MG63 (cell line): ENCODE data around the gene DUS1L. TPM values are rescaled to one million over a fixed set of nuclear protein-coding genes. Genes with fewer than 3 reads are reported as not detected.

Experiments
- DNase-seq: peaks from one replicate; pipeline ENCODE4 v3.0.0-alpha.2; 2020
- H3K27me3 ChIP-seq: fragments of 250-450 bp; sonication (Bioruptor Pico); 2 replicates; pipeline ENCODE4 v1.5.1; 2020; ENCODE audit warnings: mild to moderate bottlenecking, moderate library complexity
- H3K36me3 ChIP-seq: fragments of 250-450 bp; sonication (Bioruptor Pico); 2 replicates; pipeline ENCODE4 v1.5.1; 2020; ENCODE audit warnings: mild to moderate bottlenecking, moderate library complexity
- H3K4me3 ChIP-seq: fragments of 250-450 bp; sonication (Bioruptor Pico); 2 replicates; pipeline ENCODE4 v1.5.1; 2020; ENCODE audit warnings: mild to moderate bottlenecking, moderate library complexity
- H3K9me3 ChIP-seq: fragments of 250-450 bp; sonication (Bioruptor Pico); 2 replicates; pipeline ENCODE4 v1.5.1; 2020; ENCODE audit warnings: mild to moderate bottlenecking, moderate library complexity
- total RNA-seq: library from RNA; depleted of rRNA; stranded (reverse); fragments of >200 nt; shearing (Covaris generic); gene quantifications from 2 replicates; pipeline ENCODE4 v1.2.3, GENCODE V29; 2014; ENCODE audit warnings: low replicate concordance

Gene DUS1L
- total RNA-seq, 1 experiment from 2014 or later: 104 TPM

DNA sequence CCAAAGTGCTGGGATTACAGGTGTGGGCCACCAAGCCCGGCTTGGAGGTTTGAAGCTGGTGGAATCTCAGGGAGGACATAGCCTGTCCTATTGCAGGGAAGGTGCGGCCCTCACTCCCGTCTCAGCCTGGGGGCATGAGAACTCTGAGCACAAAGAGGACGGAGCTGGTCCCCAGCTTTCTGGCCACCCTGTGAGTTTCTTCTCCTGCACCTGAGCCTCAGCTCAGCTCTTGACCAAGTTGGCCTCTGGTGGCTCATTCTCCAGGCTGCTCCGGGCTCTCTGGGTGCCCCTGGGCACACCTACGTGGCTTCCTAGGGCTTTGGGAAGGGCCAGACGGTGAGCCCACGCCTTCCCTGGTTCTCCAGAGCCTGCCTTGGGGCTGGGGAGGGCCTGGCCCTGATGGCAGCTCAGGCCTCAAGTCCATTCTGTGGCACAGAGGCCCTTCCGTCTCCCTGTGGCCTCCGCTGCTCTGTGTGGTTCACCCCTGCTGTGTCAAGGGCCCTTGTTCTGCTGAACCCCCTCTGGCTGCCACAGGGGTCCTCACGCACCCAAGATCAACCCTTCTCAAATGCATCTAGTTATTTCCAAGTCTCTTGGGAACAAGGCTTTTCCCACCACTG lies 39.3 kb upstream of the DUS1L start:
- DNase-seq: no peak
- H3K4me3 ChIP-seq: no peak overlapping the region
- H3K27me3 ChIP-seq: no peaks in the 10 kb centered on the region
- 0 out of 2 replicates have a peak, but pooled peaks cover 3% of the 10 kb centered on the region for H3K36me3 ChIP-seq
- no peaks in the 10 kb centered on the region for H3K9me3 ChIP-seq

DNA sequence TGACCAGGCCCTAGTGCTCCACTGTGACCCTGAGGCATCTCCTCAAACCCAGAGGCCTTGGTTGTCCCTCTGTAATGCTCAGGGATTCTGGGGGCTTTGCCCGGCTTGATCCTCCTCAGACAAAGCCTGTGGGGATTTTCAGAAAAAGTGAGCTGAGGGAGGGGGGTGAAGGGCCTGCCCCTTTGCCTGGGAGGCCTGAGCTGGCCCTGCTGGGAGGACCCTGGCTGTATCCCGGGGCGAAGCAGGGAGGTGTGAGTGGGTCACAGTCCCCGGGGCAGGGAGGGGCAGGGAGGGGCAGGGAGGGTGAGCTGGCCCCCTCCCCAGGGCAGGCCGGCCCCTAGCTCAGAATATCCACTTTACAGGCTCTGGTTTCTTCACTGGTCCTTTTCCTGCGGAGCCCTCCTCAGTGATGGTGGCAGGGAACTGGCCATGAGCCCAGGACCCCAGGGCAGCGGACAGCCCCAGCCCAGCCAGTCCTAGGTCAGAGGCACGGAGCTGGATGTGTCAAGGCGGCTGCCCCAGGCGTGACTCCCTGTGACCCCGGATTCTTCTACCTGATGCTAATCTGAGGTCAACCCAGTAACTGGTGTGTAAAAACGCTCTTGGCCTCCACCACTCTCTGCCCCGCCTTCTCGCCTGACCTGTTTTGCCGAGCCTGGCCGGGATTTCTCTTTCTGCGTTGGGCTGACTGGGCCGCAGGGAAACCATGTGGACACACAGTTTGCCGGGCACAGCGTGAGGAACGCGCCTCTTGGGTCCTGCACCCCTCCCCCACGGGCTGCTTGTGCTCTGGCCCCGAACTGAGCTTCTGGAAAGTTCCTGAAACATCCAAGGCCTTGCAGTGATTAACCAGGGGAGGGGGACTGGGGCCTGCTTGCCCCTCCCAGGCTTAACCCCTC lies 38.2 kb upstream of the DUS1L start:
- Histone ChIP-seq H3K4me3 (no peak overlapping the region), H3K27me3 (no peaks in the 10 kb centered on the region), H3K9me3 (no peaks in the 10 kb centered on the region), H3K36me3 (peaks cover 7% of the 10 kb centered on the region)
- DNase-seq: no peak

DNA sequence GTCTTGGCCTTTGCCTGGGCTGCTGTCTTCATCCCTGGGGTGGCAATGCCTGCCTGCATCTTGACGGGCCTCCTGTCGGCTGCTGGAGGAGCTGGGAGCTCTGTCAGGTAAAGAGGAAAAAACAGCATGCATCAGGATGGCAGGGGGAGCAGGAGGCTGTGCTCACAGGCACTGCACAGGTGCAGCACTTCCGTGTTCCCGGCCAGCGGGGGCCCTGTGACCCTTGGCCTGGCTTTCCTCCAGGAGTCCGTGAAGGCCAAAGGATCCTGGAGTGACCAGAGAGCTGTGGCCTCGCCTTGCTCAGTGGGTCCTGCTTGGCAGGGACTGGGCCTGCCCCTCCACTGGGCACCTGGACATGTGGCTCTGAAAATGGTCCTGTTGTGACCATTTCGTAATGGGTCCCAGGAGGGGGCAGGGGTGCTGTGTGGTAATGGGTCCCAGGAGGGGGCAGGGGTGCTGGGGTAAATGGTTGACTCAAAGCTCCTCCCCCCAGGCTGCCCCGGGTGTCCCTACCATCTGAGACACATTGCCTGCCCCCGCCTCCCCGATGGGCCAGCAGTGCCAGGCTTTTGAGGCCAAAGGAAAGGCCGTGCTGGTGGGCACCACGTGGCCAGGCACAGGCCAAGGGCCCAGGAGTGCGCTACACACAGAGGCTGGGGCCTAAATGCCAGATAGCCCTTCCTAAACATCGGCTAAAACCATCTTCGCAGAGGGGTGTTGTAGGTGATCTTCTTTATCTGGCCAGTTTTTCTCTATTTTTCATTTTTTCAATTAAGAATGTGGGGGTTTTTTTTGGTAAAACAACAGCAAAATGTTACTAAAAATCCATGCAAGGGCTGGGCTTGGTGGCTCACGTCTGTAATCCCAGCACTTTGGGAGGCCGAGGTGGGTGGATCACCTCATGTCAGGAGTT lies 36.4 kb upstream of the DUS1L start:
- Histone ChIP-seq H3K36me3 (peaks cover 7% of the 10 kb centered on the region), H3K9me3 (no peaks in the 10 kb centered on the region), H3K4me3 (no peak overlapping the region), H3K27me3 (no peaks in the 10 kb centered on the region)
- no peak for DNase-seq

DNA sequence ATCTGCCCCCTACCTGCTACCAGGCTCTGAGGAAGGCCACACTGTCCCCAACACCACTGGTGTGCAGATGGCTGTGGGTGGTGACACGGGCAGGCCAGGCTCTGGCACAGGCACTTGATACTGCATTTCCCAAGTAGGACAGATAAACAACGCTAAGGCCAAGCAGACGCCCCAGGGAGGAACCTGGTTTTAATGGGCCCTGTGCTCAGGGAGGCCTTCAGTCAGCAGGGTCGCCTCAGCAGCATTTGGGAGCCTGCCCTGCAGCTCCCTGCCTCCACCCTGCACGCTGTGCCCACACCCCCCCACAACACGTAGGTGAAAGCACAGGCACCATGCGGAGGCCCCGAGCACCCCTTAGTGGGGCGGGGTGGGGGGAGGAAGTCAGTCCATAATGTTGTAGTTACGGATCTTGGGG lies 35.7 kb upstream of the DUS1L start:
- H3K9me3 ChIP-seq: no peaks in the 10 kb centered on the region
- no peaks in the 10 kb centered on the region for H3K27me3 ChIP-seq
- H3K36me3 ChIP-seq: peaks cover 14% of the 10 kb centered on the region
- no peak for DNase-seq
- H3K4me3 ChIP-seq: no peak overlapping the region

DNA sequence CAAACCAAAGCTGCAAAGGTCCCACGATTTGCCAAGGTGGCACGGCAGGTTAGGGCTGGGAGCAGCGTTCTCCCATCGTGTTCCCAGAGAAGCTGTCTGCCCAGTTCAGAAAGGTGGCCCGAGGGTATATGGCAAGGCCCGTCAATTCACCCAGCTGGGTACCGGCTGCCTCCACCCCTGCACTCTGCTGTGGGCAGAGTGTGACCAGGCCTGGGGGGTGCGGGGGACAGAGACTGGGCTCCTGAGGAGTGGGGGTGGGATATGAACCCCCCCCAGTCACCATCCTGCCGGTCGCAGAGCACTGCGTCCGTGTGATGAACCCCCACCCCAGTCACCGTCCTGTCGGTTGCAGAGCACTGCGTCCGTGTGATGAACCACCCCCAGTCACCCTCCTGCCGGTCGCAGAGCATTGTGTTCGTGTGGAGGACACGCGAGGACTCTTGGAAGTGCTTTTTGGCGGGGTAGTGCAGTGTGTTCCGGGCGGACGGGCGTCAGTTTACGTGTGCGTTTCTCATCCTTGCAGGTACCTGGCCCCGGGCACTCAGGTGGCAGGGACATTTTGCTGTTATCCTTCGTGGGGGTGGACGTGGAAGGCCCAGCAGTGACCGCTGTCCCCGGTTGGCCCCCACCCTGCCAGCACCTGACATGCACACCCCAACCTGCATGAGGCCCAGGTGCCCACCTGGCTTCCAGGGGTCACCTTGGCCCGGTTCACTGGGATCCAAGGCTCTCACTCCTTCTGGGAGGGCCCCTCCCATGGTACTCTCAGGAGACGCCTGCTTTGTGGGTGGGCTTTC lies 35.1 kb upstream of the DUS1L start:
- Histone ChIP-seq H3K4me3 (no peak overlapping the region), H3K36me3 (peaks cover 21% of the 10 kb centered on the region), H3K9me3 (no peaks in the 10 kb centered on the region), H3K27me3 (no peaks in the 10 kb centered on the region)
- DNase-seq: no peak

DNA sequence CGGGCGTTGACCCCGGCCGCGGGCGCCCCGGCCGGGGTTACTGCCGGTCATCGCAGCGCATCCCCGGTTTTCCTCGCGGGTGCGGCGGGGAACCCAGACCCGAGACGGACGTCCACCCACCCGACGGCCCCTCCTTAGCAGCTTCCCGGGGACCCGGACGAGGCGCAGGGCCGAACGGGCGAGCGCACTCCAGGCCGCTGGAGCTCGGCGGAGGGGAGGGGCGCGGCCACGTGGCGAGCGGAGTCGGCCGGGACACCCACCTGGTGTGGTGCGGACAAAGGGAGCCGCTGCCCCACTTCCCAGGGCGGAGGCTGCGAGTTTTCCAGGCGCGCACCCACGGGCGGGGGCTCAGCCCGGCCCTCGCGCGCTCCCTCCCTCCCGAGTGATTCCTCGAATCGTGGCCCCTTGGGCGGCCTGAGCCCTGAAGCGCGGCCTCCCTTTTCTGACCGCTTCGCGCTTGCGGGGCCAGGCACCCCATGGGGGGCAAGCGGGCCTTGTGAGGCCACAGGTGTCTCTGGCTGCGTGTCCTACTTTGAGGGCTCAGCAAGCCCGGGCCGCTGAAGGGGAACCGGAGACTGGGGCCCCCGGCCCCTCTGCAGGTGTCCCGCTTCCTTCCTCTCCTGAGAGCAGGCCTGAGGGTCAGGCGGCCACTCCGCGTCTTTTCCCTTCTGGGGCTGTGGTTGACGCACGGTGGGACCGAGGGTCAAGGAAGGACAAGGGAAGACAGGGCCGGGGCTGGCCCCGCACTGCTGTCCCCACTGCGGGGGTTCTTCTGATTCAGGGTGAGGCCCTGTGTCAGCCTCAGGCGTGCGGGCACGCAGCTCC lies 33.5 kb upstream of the DUS1L start:
- Histone ChIP-seq H3K9me3 (no peaks in the 10 kb centered on the region), H3K4me3 (peak overlapping the region; percentile 51), H3K36me3 (peaks cover 34% of the 10 kb centered on the region), H3K27me3 (no peaks in the 10 kb centered on the region)
- no peak for DNase-seq

DNA sequence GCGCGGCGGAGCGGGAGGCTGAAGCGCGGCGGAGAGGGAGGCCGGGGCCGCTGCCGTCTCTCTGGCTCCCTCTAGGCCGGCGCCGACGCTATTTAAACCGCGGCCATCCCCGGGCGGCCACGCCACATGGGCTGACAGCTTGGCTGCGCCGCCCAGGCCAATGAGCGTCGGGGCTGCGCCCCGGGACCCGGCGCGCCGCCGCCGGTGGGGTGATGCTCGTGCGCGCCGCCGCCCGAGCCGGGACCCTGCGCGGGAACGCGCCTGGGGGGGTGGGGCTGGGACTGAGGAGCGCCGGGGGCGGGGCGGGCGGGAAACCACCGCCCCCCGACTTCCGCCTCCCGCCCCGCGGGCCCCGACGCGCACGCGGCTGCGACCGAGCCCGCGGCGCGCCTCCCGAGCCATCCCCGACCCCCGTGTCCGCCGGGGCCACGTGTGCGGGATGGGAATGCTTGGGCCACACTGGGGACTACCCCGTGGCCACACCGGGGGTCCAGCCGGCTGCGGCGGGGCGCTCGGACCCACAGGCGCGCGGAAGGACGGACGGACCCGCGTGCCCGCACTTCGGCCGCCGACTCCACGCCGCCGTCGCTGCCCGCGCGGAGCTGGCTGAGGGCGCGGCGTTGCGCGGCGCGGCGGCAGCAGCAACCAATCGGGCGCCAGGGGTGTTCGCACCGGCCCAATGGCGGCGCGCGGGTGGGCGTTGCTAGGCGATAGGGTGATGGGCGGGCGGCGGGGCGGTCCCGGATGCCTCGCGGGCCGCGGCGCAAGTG lies 32.8 kb upstream of the DUS1L start, which contains the start of gene FASN:
TSS of gene FASN (minus strand) at position 68 of the 770 bp plus-strand sequence. CDS start 1,791 bp downstream, outside the sequence.
- Histone ChIP-seq H3K27me3 (no peaks in the 10 kb centered on the region), H3K4me3 (peak within 1 kb of the TSS; percentile 84), H3K36me3 (peaks cover 40% of the 10 kb centered on the region), H3K9me3 (no peaks in the 10 kb centered on the region)
- DNase-seq: peak; percentile 98

DNA sequence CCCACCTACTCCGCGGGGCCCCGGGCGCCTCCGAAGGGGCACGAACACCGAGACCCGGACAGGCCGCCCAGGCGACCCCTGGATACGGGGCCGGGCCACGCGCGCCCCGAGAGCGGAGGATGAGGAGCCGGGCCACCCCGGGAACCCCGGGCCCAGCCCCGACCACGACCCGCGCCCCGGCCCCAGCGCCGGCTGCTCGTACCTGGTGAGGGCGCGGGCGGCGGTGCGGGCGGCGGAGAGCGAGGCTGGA lies 32.2 kb upstream of the DUS1L start:
- no peaks in the 10 kb centered on the region for H3K27me3 ChIP-seq
- DNase-seq: no peak
- H3K4me3 ChIP-seq: peak overlapping the region; percentile 84
- no peaks in the 10 kb centered on the region for H3K9me3 ChIP-seq
- peaks cover 46% of the 10 kb centered on the region for H3K36me3 ChIP-seq

DNA sequence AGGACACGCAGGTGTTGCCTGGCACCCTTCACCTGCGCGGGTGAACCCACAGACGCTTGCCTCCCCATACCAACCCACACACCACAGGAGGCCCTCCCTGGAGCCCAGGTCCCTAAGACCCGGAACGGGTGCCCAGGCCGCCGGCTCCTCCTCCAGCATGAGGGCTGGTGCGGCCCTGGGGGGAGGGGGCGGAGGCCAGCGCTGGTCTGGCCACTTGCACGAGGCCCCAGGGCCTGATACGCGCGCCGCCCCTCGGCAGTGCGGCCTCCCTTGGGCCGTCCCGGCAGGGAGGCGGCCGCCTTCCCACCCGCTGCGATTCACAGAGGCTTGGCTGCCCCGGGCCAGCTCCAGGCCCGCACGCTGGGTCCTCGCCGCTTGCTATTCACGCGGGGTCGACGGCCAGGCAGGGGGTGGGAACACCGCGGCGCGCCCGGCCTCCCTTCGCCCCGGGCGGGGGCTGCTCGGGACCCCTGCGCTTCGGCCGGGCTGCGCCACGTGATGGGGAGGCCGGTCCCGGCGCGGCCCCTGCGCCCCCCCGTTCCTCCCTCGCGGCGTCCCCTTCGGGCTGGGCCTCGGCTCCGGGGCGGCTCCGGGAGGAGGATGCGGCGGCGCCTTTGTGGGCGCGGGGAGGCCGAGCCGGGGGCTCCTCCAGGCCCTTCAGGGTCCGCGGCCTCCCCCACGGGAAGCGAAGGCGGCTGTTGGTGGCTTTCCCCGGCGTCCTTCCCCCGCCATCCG lies 31.7 kb upstream of the DUS1L start:
- peak; percentile 73 for DNase-seq
- Histone ChIP-seq H3K27me3 (no peaks in the 10 kb centered on the region), H3K36me3 (peaks cover 49% of the 10 kb centered on the region), H3K4me3 (peak overlapping the region; percentile 84), H3K9me3 (no peaks in the 10 kb centered on the region)

DNA sequence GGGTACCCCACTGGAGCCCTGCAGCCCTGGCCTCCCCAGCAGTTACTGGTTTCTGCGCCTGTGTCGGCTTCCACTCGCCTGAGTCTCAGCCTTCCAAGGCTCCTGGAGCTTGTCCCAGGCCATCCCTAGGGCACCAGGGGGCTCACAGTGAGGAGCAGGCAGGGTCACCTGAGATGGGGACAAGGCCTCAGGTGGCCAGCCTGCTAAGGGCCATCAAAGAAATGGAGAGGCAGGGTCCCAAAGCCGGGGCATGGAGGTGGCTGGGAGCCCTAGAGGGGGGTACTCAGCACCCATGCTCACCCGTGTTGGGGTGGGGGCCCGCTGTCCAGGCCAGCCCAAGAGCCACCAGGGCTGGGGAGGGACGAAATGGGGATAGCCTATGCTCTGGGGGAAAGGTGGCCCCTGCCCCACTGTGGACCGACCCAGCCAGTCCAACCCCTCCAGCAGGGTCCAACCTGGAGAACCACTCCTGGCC lies 31.1 kb upstream of the DUS1L start:
- DNase-seq: no peak
- H3K36me3 ChIP-seq: peaks cover 55% of the 10 kb centered on the region
- H3K4me3 ChIP-seq: peak overlapping the region; percentile 84
- no peaks in the 10 kb centered on the region for H3K9me3 ChIP-seq
- H3K27me3 ChIP-seq: no peaks in the 10 kb centered on the region

DNA sequence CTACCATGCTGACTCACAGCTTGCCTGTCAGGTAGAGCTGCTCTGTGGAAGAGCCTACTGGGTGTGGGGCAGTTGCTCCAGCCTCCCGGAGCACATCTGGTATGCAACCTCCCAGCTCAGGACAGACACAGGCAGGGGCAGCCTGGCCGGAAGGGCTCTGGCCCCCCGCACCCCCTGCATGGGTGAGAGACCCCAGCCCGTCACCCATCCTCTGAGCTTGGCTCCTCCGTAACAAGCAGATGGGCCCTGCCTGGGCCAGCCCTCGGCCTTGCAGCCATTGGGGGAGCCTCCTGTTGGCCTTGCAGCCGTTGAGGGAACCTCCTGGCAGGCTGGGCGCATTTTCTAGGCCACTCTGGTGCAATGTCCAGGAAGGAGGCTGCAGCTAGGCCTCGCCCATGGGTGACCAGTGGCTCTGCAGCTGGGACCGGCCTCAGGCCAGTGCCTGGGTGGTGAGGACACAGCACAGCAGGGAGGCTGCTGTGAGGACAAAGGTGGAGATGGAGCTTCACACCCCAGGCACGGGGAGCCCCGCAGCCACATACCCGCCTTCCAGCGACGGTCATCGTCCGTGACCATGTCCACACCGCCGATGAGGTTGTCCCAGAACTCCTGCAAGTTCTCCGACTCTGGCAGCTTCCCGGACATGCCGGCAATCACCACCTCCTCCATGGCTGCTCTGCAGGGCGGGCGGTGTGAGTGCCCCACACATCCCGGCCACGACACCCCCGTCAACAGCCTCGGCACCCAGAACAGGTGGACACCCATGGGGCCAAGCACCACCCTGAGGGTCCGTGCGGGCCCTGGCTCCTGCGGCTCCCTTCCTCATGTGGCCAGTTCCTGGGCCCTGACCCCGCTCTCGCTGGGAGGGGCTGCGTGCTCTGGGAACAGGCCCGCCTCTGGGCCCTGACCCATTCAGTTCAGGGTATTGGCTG lies 30.4 kb upstream of the DUS1L start:
- no peaks in the 10 kb centered on the region for H3K9me3 ChIP-seq
- H3K27me3 ChIP-seq: no peaks in the 10 kb centered on the region
- peaks cover 62% of the 10 kb centered on the region for H3K36me3 ChIP-seq
- H3K4me3 ChIP-seq: peak overlapping the region; percentile 84
- no peak for DNase-seq

DNA sequence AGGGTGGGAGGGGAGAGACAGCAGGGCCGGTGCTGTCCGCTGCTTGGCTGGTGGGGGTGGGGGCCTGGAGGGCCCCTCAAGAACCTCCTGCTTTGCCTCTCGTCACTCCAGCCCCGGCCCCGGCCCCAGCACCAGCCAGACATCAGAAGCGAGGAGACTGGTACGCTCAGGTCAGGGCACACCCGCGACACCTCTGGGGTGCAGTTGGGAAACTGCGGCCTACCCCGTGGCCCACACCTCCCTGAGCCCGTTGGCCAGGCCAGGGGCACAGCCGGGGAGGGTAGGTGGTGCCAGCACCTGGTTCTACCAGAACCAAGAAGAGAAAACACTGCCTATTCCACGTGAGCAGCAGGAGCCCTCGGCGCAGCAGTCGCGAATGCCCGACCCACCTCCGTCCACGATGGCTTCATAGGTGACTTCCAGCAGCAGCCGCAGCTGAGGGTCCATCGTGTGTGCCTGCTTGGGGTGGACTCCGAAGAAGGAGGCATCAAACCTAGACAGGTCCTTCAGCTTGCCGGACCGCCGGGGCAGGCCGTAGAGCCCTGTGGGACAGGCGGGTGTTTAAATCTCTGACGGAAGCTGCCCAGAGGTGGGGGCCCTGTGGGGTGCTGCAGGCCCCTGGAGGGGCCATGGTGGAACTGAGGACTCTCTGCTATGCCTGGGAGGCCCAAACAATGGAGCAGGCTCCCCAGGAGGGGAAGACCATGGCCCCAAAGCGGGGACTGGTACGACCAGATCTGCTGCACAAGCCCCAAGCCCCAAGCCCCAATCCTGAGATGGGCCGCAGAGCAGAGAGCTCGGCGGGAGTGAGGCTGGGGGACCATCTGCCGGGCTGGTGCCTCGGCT lies 29.6 kb upstream of the DUS1L start:
- Histone ChIP-seq H3K4me3 (peak overlapping the region; percentile 84; the same call in 1 of the 2 replicates), H3K9me3 (no peaks in the 10 kb centered on the region), H3K36me3 (peaks cover 69% of the 10 kb centered on the region), H3K27me3 (no peaks in the 10 kb centered on the region)
- DNase-seq: no peak
